DOHH2 (cell line): ENCODE data around the gene NATD1.

ENCODE experiments used
- H3F3A ChIP-seq: fragments of 200-600 bp; sonication (generic), shearing (Covaris generic); 2 replicates; pipeline ENCODE4 v1.6.0; 2016; ENCODE audit warnings: antibody characterized with exemption, mild to moderate bottlenecking; ENCODE audit not compliant: control insufficient read depth, insufficient read depth
- H3K27ac ChIP-seq: fragments of 200-600 bp; sonication (generic); 2 replicates; pipeline ENCODE4 v1.5.1; 2014; ENCODE audit warnings: low read depth, mild to moderate bottlenecking, low read length, moderate library complexity
- H3K27me3 ChIP-seq: fragments of 200-600 bp; sonication (generic); 2 replicates; pipeline ENCODE4 v1.6.1; 2014; ENCODE audit warnings: mild to moderate bottlenecking, low read length, mixed read lengths; ENCODE audit not compliant: control insufficient read depth
- H3K36me3 ChIP-seq: fragments of 200-600 bp; sonication (generic); 2 replicates; pipeline ENCODE4 v1.6.1; 2014; ENCODE audit warnings: mild to moderate bottlenecking, low read length, moderate library complexity, mixed read lengths; ENCODE audit not compliant: control insufficient read depth
- H3K4me1 ChIP-seq: fragments of 200-600 bp; sonication (generic); 2 replicates; pipeline ENCODE4 v1.6.1; 2014; ENCODE audit warnings: mild to moderate bottlenecking, low read length, mixed read lengths; ENCODE audit not compliant: control insufficient read depth
- H3K4me2 ChIP-seq: fragments of 200-600 bp; sonication (generic); 2 replicates; pipeline ENCODE4 v1.6.0; 2014; ENCODE audit warnings: mild to moderate bottlenecking, low read length, moderate library complexity
- H3K4me3 ChIP-seq: fragments of 200-600 bp; sonication (generic); 2 replicates; pipeline ENCODE4 v1.5.1; 2014; ENCODE audit warnings: mild to moderate bottlenecking, low read length, mixed read lengths
- H3K79me2 ChIP-seq: fragments of 200-600 bp; sonication (generic); 2 replicates; pipeline ENCODE4 v1.6.1; 2014; ENCODE audit warnings: mild to moderate bottlenecking, low read length, mixed read lengths; ENCODE audit not compliant: control insufficient read depth
- H3K9me2 ChIP-seq: fragments of 200-600 bp; sonication (generic); replicated peaks from 2 replicates; pipeline ENCODE4 v1.6.1; 2014; ENCODE audit warnings: mild to moderate bottlenecking, low read length, mixed read lengths; ENCODE audit not compliant: control insufficient read depth
- H3K9me3 ChIP-seq: fragments of 200-600 bp; sonication (generic); 2 replicates; pipeline ENCODE4 v1.6.1; 2014; ENCODE audit warnings: antibody characterized with exemption, low read length, mixed read lengths; ENCODE audit not compliant: control insufficient read depth, insufficient read depth
- H4K20me1 ChIP-seq: fragments of 200-600 bp; sonication (generic); 2 replicates; pipeline ENCODE4 v1.6.0; 2014; ENCODE audit warnings: low read depth, mild to moderate bottlenecking, antibody characterized with exemption, low read length, moderate library complexity; ENCODE audit not compliant: control insufficient read depth, insufficient read depth
- EZH2phosphoT487 ChIP-seq: fragments of 200-600 bp; sonication (generic); IDR thresholded peaks from 2 replicates; pipeline ENCODE4 v1.6.1; 2017; ENCODE audit warnings: borderline replicate concordance, mild to moderate bottlenecking, antibody characterized with exemption, low read length, moderate library complexity, mixed read lengths
- TF ChIP-seq, protein P1 (sequence below): fragments of 200-600 bp; sonication (generic); IDR thresholded peaks from one replicate; pipeline ENCODE4 v1.5.1; 2014; ENCODE audit warnings: antibody characterized with exemption, mild to moderate bottlenecking, low read depth, low read length; ENCODE audit not compliant: poor library complexity, severe bottlenecking

NATD1 gene

GRCh38 chr17:21190078-21190477 lies 63.1 kb downstream of the NATD1 start:
- Histone ChIP-seq H3K79me2 (no peaks in the 10 kb centered on the region), H3K4me1 (no peaks in the 10 kb centered on the region), H3K27me3 (no peaks in the 10 kb centered on the region), H3K4me3 (no peak overlapping the region), H3K27ac (no peak overlapping the region), H3K9me2 (no peaks in the 10 kb centered on the region), H3K4me2 (no peak overlapping the region), H3K9me3 (no peaks in the 10 kb centered on the region), H3K36me3 (no peaks in the 10 kb centered on the region; the same call in 1 of the 2 replicates), H3F3A (peaks cover 6% of the 10 kb centered on the region; the same call in 1 of the 2 replicates), H4K20me1 (no peaks in the 10 kb centered on the region)
- TF ChIP-seq EZH2phosphoT487, result no peak
- TF ChIP-seq, protein P1, sequence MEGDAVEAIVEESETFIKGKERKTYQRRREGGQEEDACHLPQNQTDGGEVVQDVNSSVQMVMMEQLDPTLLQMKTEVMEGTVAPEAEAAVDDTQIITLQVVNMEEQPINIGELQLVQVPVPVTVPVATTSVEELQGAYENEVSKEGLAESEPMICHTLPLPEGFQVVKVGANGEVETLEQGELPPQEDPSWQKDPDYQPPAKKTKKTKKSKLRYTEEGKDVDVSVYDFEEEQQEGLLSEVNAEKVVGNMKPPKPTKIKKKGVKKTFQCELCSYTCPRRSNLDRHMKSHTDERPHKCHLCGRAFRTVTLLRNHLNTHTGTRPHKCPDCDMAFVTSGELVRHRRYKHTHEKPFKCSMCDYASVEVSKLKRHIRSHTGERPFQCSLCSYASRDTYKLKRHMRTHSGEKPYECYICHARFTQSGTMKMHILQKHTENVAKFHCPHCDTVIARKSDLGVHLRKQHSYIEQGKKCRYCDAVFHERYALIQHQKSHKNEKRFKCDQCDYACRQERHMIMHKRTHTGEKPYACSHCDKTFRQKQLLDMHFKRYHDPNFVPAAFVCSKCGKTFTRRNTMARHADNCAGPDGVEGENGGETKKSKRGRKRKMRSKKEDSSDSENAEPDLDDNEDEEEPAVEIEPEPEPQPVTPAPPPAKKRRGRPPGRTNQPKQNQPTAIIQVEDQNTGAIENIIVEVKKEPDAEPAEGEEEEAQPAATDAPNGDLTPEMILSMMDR, result no peak

- no peaks in the 10 kb centered on the region for H3K79me2 ChIP-seq
- H3K36me3 ChIP-seq, result no peaks in the 10 kb centered on the region
- H3K4me3 ChIP-seq, result no peak overlapping the region
- no peak overlapping the region for H3K4me2 ChIP-seq
- TF ChIP-seq EZH2phosphoT487, result no peak
- TF ChIP-seq, protein P1, result no peak
- no peak overlapping the region for H3K27ac ChIP-seq
- H3K27me3 ChIP-seq, result no peaks in the 10 kb centered on the region
- no peaks in the 10 kb centered on the region for H3K9me3 ChIP-seq
- no peaks in the 10 kb centered on the region for H3K4me1 ChIP-seq
- no peaks in the 10 kb centered on the region for H4K20me1 ChIP-seq
- H3F3A ChIP-seq, result peaks cover 5% of the 10 kb centered on the region; the same call in 1 of the 2 replicates
- H3K9me2 ChIP-seq, result no peaks in the 10 kb centered on the region
Measured at GRCh38 chr17:21189361-21189760, 63.8 kb downstream of the NATD1 start.
